Measurements from ENCODE around the gene CHSY1.
A peak's percentile ranks its signal among the peaks of the same experiment; 100 is the strongest.

CHSY1 gene

GRCh38 chr15:101277038-101277822 lies 25.4 kb upstream of the CHSY1 start, which contains the start of gene SELENOS:
SELENOS (minus strand) TSS chr15:101277485; CDS start chr15:101277417, 68 bp downstream.
- ATAC-seq: peak; percentile 98
- Mint-ChIP-seq H3K9me3 (no peaks in the 10 kb centered on the region), H3K4me1 (peaks cover 31% of the 10 kb centered on the region), H3K4me3 (peak within 1 kb of the TSS; percentile 94 to 98), H3K27me3 (no peaks in the 10 kb centered on the region), H3K27ac (peak within 1 kb of the TSS; percentile 92 to 96)
- peak; percentile 83 for DNase-seq

GRCh38 chr15:101276501-101277037 lies 24.7 kb upstream of the CHSY1 start:
- Mint-ChIP-seq H3K4me3 (peak overlapping the region; percentile 94 to 98), H3K9me3 (no peaks in the 10 kb centered on the region), H3K4me1 (peaks cover 31% of the 10 kb centered on the region), H3K27ac (peak overlapping the region; percentile 92 to 96), H3K27me3 (no peaks in the 10 kb centered on the region)
- peak in 1 of 2 donors; percentile 19 for DNase-seq
- peak; percentile 24 for ATAC-seq

- DNase-seq: no peak
- H3K4me3 Mint-ChIP-seq: peak overlapping the region in 1 of 2 donors; percentile 6
- H3K27ac Mint-ChIP-seq: peak overlapping the region; percentile 8 to 43
- H3K27me3 Mint-ChIP-seq: no peaks in the 10 kb centered on the region
- ATAC-seq: no peak
- H3K9me3 Mint-ChIP-seq: no peaks in the 10 kb centered on the region
- peaks cover 31% of the 10 kb centered on the region for H3K4me1 Mint-ChIP-seq
These were observed 23.2 kb upstream of the CHSY1 start for GRCh38 chr15:101275018-101275417.

- no peak for DNase-seq
- Mint-ChIP-seq H3K9me3 (no peaks in the 10 kb centered on the region), H3K4me1 (peaks cover 31% of the 10 kb centered on the region), H3K27me3 (no peaks in the 10 kb centered on the region), H3K4me3 (no peak overlapping the region), H3K27ac (no peak overlapping the region)
- no peak for ATAC-seq
These were observed 21.7 kb upstream of the CHSY1 start for GRCh38 chr15:101273534-101273933.

GRCh38 chr15:101272584-101272983 lies 20.7 kb upstream of the CHSY1 start:
- Mint-ChIP-seq H3K27ac (no peak overlapping the region), H3K4me3 (no peak overlapping the region), H3K4me1 (peaks cover 26% of the 10 kb centered on the region), H3K9me3 (no peaks in the 10 kb centered on the region), H3K27me3 (no peaks in the 10 kb centered on the region)
- no peak for DNase-seq
- ATAC-seq: no peak

- DNase-seq (no peak), ATAC-seq (no peak)
- Mint-ChIP-seq H3K9me3 (no peaks in the 10 kb centered on the region), H3K27me3 (no peaks in the 10 kb centered on the region), H3K27ac (peak overlapping the region in 1 of 2 donors; percentile 82), H3K4me1 (peaks cover 4% of the 10 kb centered on the region), H3K4me3 (no peak overlapping the region)
These were observed 17.8 kb upstream of the CHSY1 start for GRCh38 chr15:101269479-101270223.

- Mint-ChIP-seq H3K27me3 (no peaks in the 10 kb centered on the region), H3K4me1 (peaks cover 8% of the 10 kb centered on the region), H3K4me3 (no peak overlapping the region), H3K9me3 (no peaks in the 10 kb centered on the region), H3K27ac (no peak overlapping the region)
- ATAC-seq (no peak), DNase-seq (no peak)
These were observed 15.7 kb upstream of the CHSY1 start for GRCh38 chr15:101267320-101268104.

GRCh38 chr15:101266787-101267186 lies 14.9 kb upstream of the CHSY1 start:
- ATAC-seq (no peak), DNase-seq (no peak)
- H3K9me3 Mint-ChIP-seq: no peaks in the 10 kb centered on the region
- H3K27me3 Mint-ChIP-seq: no peaks in the 10 kb centered on the region
- H3K27ac Mint-ChIP-seq: no peak overlapping the region
- H3K4me1 Mint-ChIP-seq: peaks cover 8% of the 10 kb centered on the region
- no peak overlapping the region for H3K4me3 Mint-ChIP-seq

- no peak overlapping the region for H3K27ac Mint-ChIP-seq
- no peaks in the 10 kb centered on the region for H3K9me3 Mint-ChIP-seq
- H3K4me1 Mint-ChIP-seq: peaks cover 8% of the 10 kb centered on the region
- no peak overlapping the region for H3K4me3 Mint-ChIP-seq
- DNase-seq (no peak), ATAC-seq (no peak)
- H3K27me3 Mint-ChIP-seq: no peaks in the 10 kb centered on the region
These were observed 14.2 kb upstream of the CHSY1 start for GRCh38 chr15:101266034-101266433.

- H3K27ac Mint-ChIP-seq: no peak overlapping the region
- no peaks in the 10 kb centered on the region for H3K9me3 Mint-ChIP-seq
- no peak for DNase-seq
- no peak for ATAC-seq
- H3K4me3 Mint-ChIP-seq: no peak overlapping the region
- H3K27me3 Mint-ChIP-seq: no peaks in the 10 kb centered on the region
- peaks cover 8% of the 10 kb centered on the region for H3K4me1 Mint-ChIP-seq
These were observed 13.2 kb upstream of the CHSY1 start for GRCh38 chr15:101264911-101265641.

- DNase-seq (no peak), ATAC-seq (peak; percentile 42)
- Mint-ChIP-seq H3K4me3 (no peak overlapping the region), H3K4me1 (peaks cover 8% of the 10 kb centered on the region), H3K9me3 (no peaks in the 10 kb centered on the region), H3K27ac (no peak overlapping the region), H3K27me3 (peaks cover under 1% of the 10 kb centered on the region)
These were observed 12.2 kb upstream of the CHSY1 start for GRCh38 chr15:101264011-101264410.

GRCh38 chr15:101262551-101262950 lies 10.7 kb upstream of the CHSY1 start:
- peaks cover 12% of the 10 kb centered on the region for H3K4me1 Mint-ChIP-seq
- DNase-seq (no peak), ATAC-seq (no peak)
- H3K27ac Mint-ChIP-seq: no peak overlapping the region
- no peaks in the 10 kb centered on the region for H3K9me3 Mint-ChIP-seq
- H3K4me3 Mint-ChIP-seq: no peak overlapping the region
- H3K27me3 Mint-ChIP-seq: peaks cover 9% of the 10 kb centered on the region

- ATAC-seq (peak; percentile 68), DNase-seq (peak; percentile 29 to 39)
- peaks cover 33% of the 10 kb centered on the region for H3K4me1 Mint-ChIP-seq
- no peak overlapping the region for H3K4me3 Mint-ChIP-seq
- H3K27ac Mint-ChIP-seq: no peak overlapping the region
- no peaks in the 10 kb centered on the region for H3K9me3 Mint-ChIP-seq
- peaks cover 9% of the 10 kb centered on the region for H3K27me3 Mint-ChIP-seq
These were observed 6.6 kb upstream of the CHSY1 start for GRCh38 chr15:101258238-101259144.

GRCh38 chr15:101256757-101257156 lies 4.9 kb upstream of the CHSY1 start:
- no peaks in the 10 kb centered on the region for H3K9me3 Mint-ChIP-seq
- H3K27ac Mint-ChIP-seq: no peak overlapping the region
- DNase-seq (no peak), ATAC-seq (no peak)
- peaks cover 39% of the 10 kb centered on the region for H3K4me1 Mint-ChIP-seq
- peaks cover 9% of the 10 kb centered on the region for H3K27me3 Mint-ChIP-seq
- H3K4me3 Mint-ChIP-seq: no peak overlapping the region
